ENCODE measurements around the gene DLK2. TPM values are rescaled to one million over a fixed set of nuclear protein-coding genes. Genes with fewer than 3 reads are reported as not detected.

Gene DLK2
- total and polyA plus RNA-seq, 2 of the 13 experiments (the other 11 are each of a cell fraction or from before 2014, with no cell fraction given): 1.2 to 3.8 TPM

- TF ChIP-seq UBTF (CRISPR knock-in tag; IDR thresholded peaks at IDR 0.05): peak; percentile 4
- TF ChIP-seq AKAP8 (CRISPR knock-in tag; IDR thresholded peaks at IDR 0.05): no peak
- no peak for TF ChIP-seq BATF2 (CRISPR knock-in tag; IDR thresholded peaks at IDR 0.05)
- no peak for TF ChIP-seq ZNF468 (CRISPR knock-in tag; IDR thresholded peaks at IDR 0.05)
- TF ChIP-seq PHF20 (CRISPR knock-in tag; IDR thresholded peaks at IDR 0.05): no peak
- 0 out of 2 replicates have a peak, but pooled peaks have one; percentile 56 for TF ChIP-seq ZNF891 (CRISPR knock-in tag; IDR thresholded peaks at IDR 0.05)
- no peak for TF ChIP-seq THYN1 (CRISPR knock-in tag; IDR thresholded peaks at IDR 0.05; ENCODE audit: borderline replicate concordance, low read depth)
- TF ChIP-seq ZNF615 (CRISPR knock-in tag; IDR thresholded peaks at IDR 0.05; ENCODE audit: borderline replicate concordance): no peak
- no peak for TF ChIP-seq SRF (IDR thresholded peaks at IDR 0.05; ENCODE audit: low read depth, low read length)
- TF ChIP-seq RXRA (CRISPR knock-in tag; IDR thresholded peaks at IDR 0.05): no peak
- TF ChIP-seq ELF1 (CRISPR knock-in tag; IDR thresholded peaks at IDR 0.05): no peak
- TF ChIP-seq ZNF687 (CRISPR knock-in tag; IDR thresholded peaks at IDR 0.05): peak; percentile 79; the same call in 1 of the 2 replicates
- no peak for TF ChIP-seq STAG1 (CRISPR knock-in tag; IDR thresholded peaks at IDR 0.05)
- 0 out of 2 replicates have a peak, but pooled peaks have one; percentile 61 for TF ChIP-seq ZMAT3 (CRISPR knock-in tag; conservative IDR thresholded peaks at IDR 0.05)
- 0 out of 2 replicates have a peak, but pooled peaks have one; percentile 20 for TF ChIP-seq ZNF235 (CRISPR knock-in tag; IDR thresholded peaks at IDR 0.05; ENCODE audit: borderline replicate concordance)
- TF ChIP-seq SOX13 (IDR thresholded peaks at IDR 0.05): no peak
- TF ChIP-seq SOX13 (CRISPR knock-in tag; conservative IDR thresholded peaks at IDR 0.05 in 1 of 2, IDR thresholded peaks at IDR 0.05 in 1 of 2): 0 out of 4 replicates have a peak, but pooled peaks of 1 of the 2 experiments have one; percentile 10
- no peak for TF ChIP-seq KDM1A (CRISPR knock-in tag; IDR thresholded peaks at IDR 0.05)
- no peak for TF ChIP-seq ZKSCAN5 (CRISPR knock-in tag; IDR thresholded peaks at IDR 0.05)
- TF ChIP-seq ZNF691 (CRISPR knock-in tag; IDR thresholded peaks at IDR 0.05; ENCODE audit: borderline replicate concordance, low read depth): no peak; the same call in 1 of the 2 replicates
Measured at GRCh38 chr6:43489277-43490072, 34.1 kb upstream of the DLK2 start (continued).
